Glomerular endothelial cell (primary cell): ENCODE measurements around the gene ACOX3. TPM values are rescaled to one million over a fixed set of nuclear protein-coding genes. Genes with fewer than 3 reads are reported as not detected.
"Not testable (repeated sequence)": the region's sequence is repeated elsewhere in the genome, so short reads cannot be mapped to it uniquely, and the experiment has no call there.

Experiments
- DNase-seq: peaks from one replicate; pipeline ENCODE4 v3.0.0-alpha.2; 2011; ENCODE audit warnings: low read depth, low spot score; ENCODE audit errors: extremely low read depth
- total RNA-seq: library from RNA; depleted of rRNA; stranded (reverse); fragments of >200 nt; gene quantifications from 2 replicates; pipeline ENCODE4 v1.2.3, GENCODE V29; 2015

ACOX3 gene
- total RNA-seq, 1 donor from 2014 or later = 31.5 TPM

- no peak for DNase-seq
Observed at GRCh38 chr4:8359193-8359592, 81.3 kb downstream of the ACOX3 start.

GRCh38 chr4:8356856-8357255 is 83.7 kb downstream of the ACOX3 start:
- DNase-seq = no peak

- no peak for DNase-seq
Observed at GRCh38 chr4:8355864-8356565, 84.5 kb downstream of the ACOX3 start.

- DNase-seq = no peak
Observed at GRCh38 chr4:8355306-8355705, 85.2 kb downstream of the ACOX3 start.

- no peak for DNase-seq
Observed at GRCh38 chr4:8353912-8354453, 86.5 kb downstream of the ACOX3 start.

GRCh38 chr4:8353158-8353669 is 87.3 kb downstream of the ACOX3 start:
- DNase-seq = no peak

GRCh38 chr4:8352368-8353157 is 88.0 kb downstream of the ACOX3 start:
- no peak for DNase-seq

GRCh38 chr4:8351931-8352367 is 88.6 kb downstream of the ACOX3 start:
- no peak for DNase-seq

GRCh38 chr4:8350841-8351461 is 89.6 kb downstream of the ACOX3 start:
- DNase-seq = no peak

GRCh38 chr4:8350352-8350751 is 90.2 kb downstream of the ACOX3 start:
- DNase-seq = no peak

GRCh38 chr4:8349664-8350236 is 90.8 kb downstream of the ACOX3 start:
- DNase-seq = no peak

- not testable (repeated sequence) for DNase-seq
Observed at GRCh38 chr4:8349236-8349635, 91.3 kb downstream of the ACOX3 start.

GRCh38 chr4:8348071-8348470 is 92.5 kb downstream of the ACOX3 start:
- no peak for DNase-seq

- no peak for DNase-seq
Observed at GRCh38 chr4:8347660-8348059, 92.9 kb downstream of the ACOX3 start.

- DNase-seq = no peak
Observed at GRCh38 chr4:8346838-8347605, 93.5 kb downstream of the ACOX3 start.

GRCh38 chr4:8345946-8346814 is 94.3 kb downstream of the ACOX3 start:
- no peak for DNase-seq

- no peak for DNase-seq
Observed at GRCh38 chr4:8345053-8345945, 95.2 kb downstream of the ACOX3 start.

GRCh38 chr4:8344377-8344776 is 96.1 kb downstream of the ACOX3 start:
- DNase-seq = no peak
